Measurements from ENCODE around the gene SORCS1.

The SORCS1 gene

DNA sequence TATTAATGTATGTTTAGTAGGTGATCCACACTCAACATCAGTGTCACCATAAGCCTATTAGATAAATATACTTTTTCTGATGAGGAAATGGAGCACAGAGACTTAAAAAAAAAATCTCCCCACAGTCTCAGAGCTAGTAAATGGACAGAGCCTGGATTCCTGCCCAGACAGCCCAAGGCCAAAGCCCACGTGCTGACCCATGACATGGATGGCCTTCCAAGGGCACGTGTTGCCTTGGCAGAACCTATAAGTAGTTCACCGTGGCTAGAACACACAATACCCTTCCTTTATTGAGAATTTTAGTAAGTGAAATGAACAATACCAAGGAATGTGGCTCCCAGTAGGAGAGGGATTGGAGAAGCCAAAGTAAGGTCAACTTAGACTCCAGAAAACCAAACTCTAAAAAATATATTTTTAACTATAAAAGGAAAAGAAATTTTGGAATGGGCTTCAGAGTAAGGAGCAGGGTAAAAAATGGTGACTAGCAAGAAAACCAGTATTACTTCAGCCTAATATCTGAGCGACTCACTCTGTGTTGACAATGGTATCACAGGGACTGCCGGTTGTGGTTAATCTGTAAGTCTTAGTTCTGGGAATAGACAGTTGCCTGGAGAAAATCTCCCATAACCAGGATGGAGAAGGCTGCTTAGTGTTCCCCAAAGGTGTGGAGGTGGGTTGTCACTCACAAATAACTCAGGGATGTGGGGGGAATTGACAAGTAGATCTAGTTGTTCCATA, 223.0 kb downstream of the SORCS1 start:
- no peaks in the 10 kb centered on the region for H4K20me1 ChIP-seq (ENCODE audit: insufficient read depth, low read length)
- H3K79me2 ChIP-seq (ENCODE audit: low read length) = no peaks in the 10 kb centered on the region
- H3K9me3 ChIP-seq (replicated peaks; ENCODE audit: insufficient read depth, low read length) = no peaks in the 10 kb centered on the region
- H3K9ac ChIP-seq (ENCODE audit: low read length) = no peak overlapping the region
- H3K27ac ChIP-seq (ENCODE audit: low read length) = no peak overlapping the region
- H3K4me3 ChIP-seq (ENCODE audit: low read length) = no peak overlapping the region
- H2AFZ ChIP-seq (ENCODE audit: low read length) = no peak overlapping the region
- no peak for DNase-seq
- H3K4me1 ChIP-seq (ENCODE audit: low read length) = peaks cover 5% of the 10 kb centered on the region
- H3F3A ChIP-seq (ENCODE audit: insufficient read depth, low read length) = no peaks in the 10 kb centered on the region
- H3K4me2 ChIP-seq (ENCODE audit: low read depth, low read length) = no peak overlapping the region
- H3K27me3 ChIP-seq (replicated peaks; ENCODE audit: insufficient read depth, low read length) = no peaks in the 10 kb centered on the region
- H3K9me2 ChIP-seq (replicated peaks; ENCODE audit: insufficient read depth, low read length) = no peaks in the 10 kb centered on the region
- H3K36me3 ChIP-seq (replicated peaks; ENCODE audit: insufficient read depth, low read length) = no peaks in the 10 kb centered on the region
- TF ChIP-seq, protein P1, sequence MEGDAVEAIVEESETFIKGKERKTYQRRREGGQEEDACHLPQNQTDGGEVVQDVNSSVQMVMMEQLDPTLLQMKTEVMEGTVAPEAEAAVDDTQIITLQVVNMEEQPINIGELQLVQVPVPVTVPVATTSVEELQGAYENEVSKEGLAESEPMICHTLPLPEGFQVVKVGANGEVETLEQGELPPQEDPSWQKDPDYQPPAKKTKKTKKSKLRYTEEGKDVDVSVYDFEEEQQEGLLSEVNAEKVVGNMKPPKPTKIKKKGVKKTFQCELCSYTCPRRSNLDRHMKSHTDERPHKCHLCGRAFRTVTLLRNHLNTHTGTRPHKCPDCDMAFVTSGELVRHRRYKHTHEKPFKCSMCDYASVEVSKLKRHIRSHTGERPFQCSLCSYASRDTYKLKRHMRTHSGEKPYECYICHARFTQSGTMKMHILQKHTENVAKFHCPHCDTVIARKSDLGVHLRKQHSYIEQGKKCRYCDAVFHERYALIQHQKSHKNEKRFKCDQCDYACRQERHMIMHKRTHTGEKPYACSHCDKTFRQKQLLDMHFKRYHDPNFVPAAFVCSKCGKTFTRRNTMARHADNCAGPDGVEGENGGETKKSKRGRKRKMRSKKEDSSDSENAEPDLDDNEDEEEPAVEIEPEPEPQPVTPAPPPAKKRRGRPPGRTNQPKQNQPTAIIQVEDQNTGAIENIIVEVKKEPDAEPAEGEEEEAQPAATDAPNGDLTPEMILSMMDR (IDR thresholded peaks at IDR 0.05; ENCODE audit: low read length) = no peak

- DNase-seq = no peak
- Histone ChIP-seq H3K4me1 (ENCODE audit: low read length) (peaks cover 15% of the 10 kb centered on the region), H3K79me2 (ENCODE audit: low read length) (no peaks in the 10 kb centered on the region), H2AFZ (ENCODE audit: low read length) (no peak overlapping the region), H3K9me3 (replicated peaks; ENCODE audit: insufficient read depth, low read length) (no peaks in the 10 kb centered on the region), H3K4me2 (ENCODE audit: low read depth, low read length) (no peak overlapping the region), H4K20me1 (ENCODE audit: insufficient read depth, low read length) (no peaks in the 10 kb centered on the region), H3K4me3 (ENCODE audit: low read length) (no peak overlapping the region), H3K36me3 (replicated peaks; ENCODE audit: insufficient read depth, low read length) (no peaks in the 10 kb centered on the region), H3K9ac (ENCODE audit: low read length) (no peak overlapping the region), H3F3A (ENCODE audit: insufficient read depth, low read length) (peaks cover 8% of the 10 kb centered on the region), H3K27ac (ENCODE audit: low read length) (no peak overlapping the region), H3K9me2 (replicated peaks; ENCODE audit: insufficient read depth, low read length) (no peaks in the 10 kb centered on the region), H3K27me3 (replicated peaks; ENCODE audit: insufficient read depth, low read length) (no peaks in the 10 kb centered on the region)
- TF ChIP-seq, protein P1 (IDR thresholded peaks at IDR 0.05; ENCODE audit: low read length) = no peak
- TF ChIP-seq EZH2phosphoT487 (IDR thresholded peaks at IDR 0.05; ENCODE audit: low read length) (no peak), EZH2 (optimal IDR thresholded peaks at IDR 0.05; ENCODE audit: low read depth, low read length) (no peak)
Observed at GRCh38 chr10:106938513-106938912, 226.0 kb downstream of the SORCS1 start.

GRCh38 chr10:106935978-106936451, 228.5 kb downstream of the SORCS1 start:
- peak; percentile 57 for DNase-seq
- H3K4me2 ChIP-seq (ENCODE audit: low read depth, low read length) = peak overlapping the region; percentile 35; the same call in 1 of the 2 replicates
- no peaks in the 10 kb centered on the region for H3K36me3 ChIP-seq (replicated peaks; ENCODE audit: insufficient read depth, low read length)
- H4K20me1 ChIP-seq (ENCODE audit: insufficient read depth, low read length) = no peaks in the 10 kb centered on the region
- H3K9me2 ChIP-seq (replicated peaks; ENCODE audit: insufficient read depth, low read length) = no peaks in the 10 kb centered on the region
- H3K27ac ChIP-seq (ENCODE audit: low read length) = peak overlapping the region; percentile 66; the same call in 1 of the 2 replicates
- TF ChIP-seq EZH2phosphoT487 (IDR thresholded peaks at IDR 0.05; ENCODE audit: low read length) (no peak), EZH2 (optimal IDR thresholded peaks at IDR 0.05; ENCODE audit: low read depth, low read length) (no peak)
- TF ChIP-seq, protein P1 (IDR thresholded peaks at IDR 0.05; ENCODE audit: low read length) = no peak
- H3K27me3 ChIP-seq (replicated peaks; ENCODE audit: insufficient read depth, low read length) = no peaks in the 10 kb centered on the region
- no peaks in the 10 kb centered on the region for H3K9me3 ChIP-seq (replicated peaks; ENCODE audit: insufficient read depth, low read length)
- no peak overlapping the region for H3K9ac ChIP-seq (ENCODE audit: low read length)
- no peak overlapping the region for H3K4me3 ChIP-seq (ENCODE audit: low read length)
- no peaks in the 10 kb centered on the region for H3K79me2 ChIP-seq (ENCODE audit: low read length)
- H3F3A ChIP-seq (ENCODE audit: insufficient read depth, low read length) = peaks cover 8% of the 10 kb centered on the region
- peaks cover 22% of the 10 kb centered on the region for H3K4me1 ChIP-seq (ENCODE audit: low read length)
- H2AFZ ChIP-seq (ENCODE audit: low read length) = 0 out of 2 replicates have a peak overlapping the region, but pooled peaks have one; percentile 8
